ENCODE data around the gene TMEM115.

DNA sequence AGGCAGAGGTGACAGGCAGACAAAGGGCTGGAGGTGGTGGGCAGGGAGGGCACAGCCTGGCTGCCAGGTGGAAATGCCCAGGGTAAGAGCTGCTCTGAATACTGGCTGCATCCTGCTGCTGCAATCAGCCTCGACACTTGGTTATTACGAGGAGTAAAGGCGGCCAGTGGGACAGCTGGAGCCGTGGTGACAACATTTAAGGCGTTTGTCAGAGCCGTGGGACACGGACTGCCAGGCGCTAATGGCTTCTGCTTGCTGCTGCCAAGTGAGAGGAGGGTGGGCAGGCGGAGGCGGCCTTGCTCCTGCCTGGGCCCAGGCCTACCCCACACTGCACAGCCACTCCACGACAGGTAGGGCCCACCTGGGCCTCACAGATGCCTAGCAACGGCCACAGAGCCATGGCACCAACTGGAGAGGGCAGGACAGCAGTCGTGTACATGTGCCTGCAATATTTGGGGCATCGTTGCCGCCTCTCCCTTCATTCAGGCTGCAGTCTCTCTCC lies 49.2 kb upstream of the TMEM115 start:
- no peak for TF ChIP-seq FOS (IDR thresholded peaks at IDR 0.05; ENCODE audit: borderline replicate concordance, extremely low read depth, insufficient read length)
- TF ChIP-seq EP300 (IDR thresholded peaks at IDR 0.05; ENCODE audit: borderline replicate concordance in 1 of 2, control insufficient read depth in 1 of 2, low read depth in 2 of 2, low read length in 2 of 2), result no peak
- TF ChIP-seq, protein P1, sequence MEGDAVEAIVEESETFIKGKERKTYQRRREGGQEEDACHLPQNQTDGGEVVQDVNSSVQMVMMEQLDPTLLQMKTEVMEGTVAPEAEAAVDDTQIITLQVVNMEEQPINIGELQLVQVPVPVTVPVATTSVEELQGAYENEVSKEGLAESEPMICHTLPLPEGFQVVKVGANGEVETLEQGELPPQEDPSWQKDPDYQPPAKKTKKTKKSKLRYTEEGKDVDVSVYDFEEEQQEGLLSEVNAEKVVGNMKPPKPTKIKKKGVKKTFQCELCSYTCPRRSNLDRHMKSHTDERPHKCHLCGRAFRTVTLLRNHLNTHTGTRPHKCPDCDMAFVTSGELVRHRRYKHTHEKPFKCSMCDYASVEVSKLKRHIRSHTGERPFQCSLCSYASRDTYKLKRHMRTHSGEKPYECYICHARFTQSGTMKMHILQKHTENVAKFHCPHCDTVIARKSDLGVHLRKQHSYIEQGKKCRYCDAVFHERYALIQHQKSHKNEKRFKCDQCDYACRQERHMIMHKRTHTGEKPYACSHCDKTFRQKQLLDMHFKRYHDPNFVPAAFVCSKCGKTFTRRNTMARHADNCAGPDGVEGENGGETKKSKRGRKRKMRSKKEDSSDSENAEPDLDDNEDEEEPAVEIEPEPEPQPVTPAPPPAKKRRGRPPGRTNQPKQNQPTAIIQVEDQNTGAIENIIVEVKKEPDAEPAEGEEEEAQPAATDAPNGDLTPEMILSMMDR (IDR thresholded peaks at IDR 0.05 in 2 of 3, conservative IDR thresholded peaks at IDR 0.05 in 1 of 3; ENCODE audit: control insufficient read depth in 2 of 3, extremely low read depth in 1 of 3, insufficient read depth in 1 of 3, low read depth in 3 of 3, low read length in 3 of 3), result no peak
- no peak for TF ChIP-seq TAF1 (IDR thresholded peaks at IDR 0.05; ENCODE audit: borderline replicate concordance, low read depth, low read length)
- no peak for TF ChIP-seq CEBPZ (IDR thresholded peaks at IDR 0.05; ENCODE audit: low read depth, low read length)
- TF ChIP-seq EZH2 (IDR thresholded peaks at IDR 0.05; ENCODE audit: borderline replicate concordance, control insufficient read depth, low read depth, low read length), result no peak
- no peak for TF ChIP-seq WRNIP1 (IDR thresholded peaks at IDR 0.05; ENCODE audit: borderline replicate concordance, low read depth, low read length)
